Inflammatory macrophage (primary cell): Measurements from ENCODE around the gene JAZF1.
"Not testable (repeated sequence)": the region's sequence is repeated elsewhere in the genome, so short reads cannot be mapped to it uniquely, and the experiment has no call there.

Experiments
- DNase-seq, 2 donors: peaks; one replicate each; pipeline ENCODE4 v3.0.0-alpha.2; 2020 to 2022

JAZF1 gene

GRCh38 chr7:27906385-27907091 is 274.1 kb downstream of the JAZF1 start:
- DNase-seq = no peak

DNA sequence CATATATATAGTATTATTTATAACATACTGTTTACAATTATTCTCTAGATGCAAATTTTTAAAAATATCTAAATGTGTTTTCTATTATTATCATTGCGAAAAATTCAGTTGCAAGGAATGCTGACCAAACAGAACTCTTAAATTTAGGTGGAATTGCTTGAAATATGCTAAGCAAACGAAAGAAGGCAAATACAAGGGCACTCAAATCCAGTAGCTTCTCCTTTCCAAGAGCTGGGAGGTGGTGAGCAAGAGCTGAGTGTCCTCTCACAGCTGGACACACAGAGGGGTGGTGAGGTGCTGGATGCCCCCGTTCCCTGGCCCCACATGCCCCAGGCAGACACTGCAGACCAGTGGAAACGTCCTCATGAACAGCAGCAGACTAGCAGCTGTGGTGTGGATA is 274.6 kb downstream of the JAZF1 start:
- no peak for DNase-seq

- peak; percentile 83 to 92 for DNase-seq
Measured at GRCh38 chr7:27901028-27901760, 279.4 kb downstream of the JAZF1 start.

DNA sequence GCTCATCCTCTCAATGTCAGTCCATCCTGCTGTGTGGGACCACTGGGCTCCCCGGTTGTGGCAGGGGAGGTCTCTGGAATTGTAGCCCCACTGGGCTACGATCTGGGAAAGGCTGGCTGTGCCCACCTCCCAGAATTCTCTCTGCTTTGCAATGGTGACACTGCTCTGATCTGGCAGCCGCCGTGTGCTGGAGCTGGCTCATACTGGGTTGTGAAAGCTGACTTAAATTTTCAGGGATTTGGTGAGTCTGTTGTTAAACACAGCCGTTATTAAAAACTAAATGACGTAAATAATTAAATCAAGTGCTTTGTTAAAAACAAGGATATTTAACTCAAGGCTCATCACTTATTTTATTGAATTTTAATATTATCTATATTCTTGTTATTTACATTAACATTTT is 280.6 kb downstream of the JAZF1 start:
- DNase-seq = no peak

DNA sequence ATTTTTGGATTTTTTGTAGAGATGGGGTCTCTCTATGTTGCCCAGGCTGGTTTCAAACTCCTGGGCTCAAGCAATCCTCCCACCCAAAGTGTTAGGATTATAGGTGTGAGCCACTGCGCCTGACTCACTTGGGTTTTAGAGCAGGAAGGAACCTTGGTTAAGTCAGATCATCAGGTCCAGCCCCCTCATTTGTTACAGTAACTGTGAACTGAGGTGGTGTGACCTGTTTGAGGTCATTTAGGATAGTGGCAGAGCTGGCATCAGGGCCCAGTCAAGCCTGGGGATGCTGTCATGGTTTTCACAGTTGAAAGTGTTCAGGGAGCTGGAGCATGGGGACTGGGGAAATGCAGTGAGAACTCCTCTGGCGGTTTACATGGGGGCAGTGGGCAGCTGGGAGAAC is 281.0 kb downstream of the JAZF1 start:
- DNase-seq = peak in 1 of 2 donors; percentile 25

- no peak for DNase-seq
Measured at GRCh38 chr7:27897441-27897847, 283.2 kb downstream of the JAZF1 start.

- DNase-seq = no peak
Measured at GRCh38 chr7:27897001-27897400, 283.6 kb downstream of the JAZF1 start.

- peak; percentile 63 to 67 for DNase-seq
Measured at GRCh38 chr7:27895551-27895950, 285.0 kb downstream of the JAZF1 start.

- DNase-seq = no peak
Measured at GRCh38 chr7:27890205-27890849, 290.3 kb downstream of the JAZF1 start.

DNA sequence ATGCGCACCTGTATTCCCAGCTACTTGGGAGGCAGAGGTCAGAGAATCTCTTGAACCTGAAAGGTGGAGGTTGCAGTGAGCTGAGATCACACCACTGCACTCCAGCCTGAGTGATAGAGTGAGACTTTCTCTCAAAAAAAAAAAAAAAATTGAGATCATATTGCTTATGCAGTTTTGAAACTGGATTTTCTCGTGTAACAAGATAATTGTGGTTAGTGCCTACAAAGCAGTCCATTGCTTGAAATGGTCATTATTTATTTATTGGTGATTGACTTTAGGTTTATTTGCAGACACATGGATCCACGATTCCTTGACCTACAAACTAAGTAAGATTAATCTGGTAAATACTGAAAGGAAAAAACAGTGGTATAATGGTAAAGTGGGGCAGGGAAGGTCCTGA is 290.8 kb downstream of the JAZF1 start:
- no peak for DNase-seq

DNA sequence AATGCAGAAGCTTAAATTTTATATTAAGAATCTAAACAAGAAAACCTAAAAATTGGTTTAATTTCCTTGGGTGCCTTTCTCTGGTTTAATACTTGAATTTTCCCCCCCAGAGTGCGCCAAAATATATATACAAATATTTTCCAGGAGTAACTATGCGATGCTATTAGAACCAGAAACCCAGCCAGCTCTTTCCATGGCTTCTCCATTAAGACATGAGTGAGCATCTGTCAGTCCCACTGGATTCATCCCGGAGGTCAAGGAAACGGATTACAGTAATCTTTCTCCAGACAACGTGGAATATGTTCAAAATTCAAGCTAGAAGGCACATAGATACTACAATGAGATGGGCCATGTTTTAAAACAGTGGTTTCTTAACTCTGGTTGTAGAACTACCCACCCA is 291.9 kb downstream of the JAZF1 start:
- no peak for DNase-seq

- DNase-seq = not testable (repeated sequence)
Measured at GRCh38 chr7:27886710-27887109, 293.9 kb downstream of the JAZF1 start.

GRCh38 chr7:27885652-27886051 is 294.9 kb downstream of the JAZF1 start:
- DNase-seq = no peak

GRCh38 chr7:27883696-27884095 is 296.9 kb downstream of the JAZF1 start:
- no peak for DNase-seq

DNA sequence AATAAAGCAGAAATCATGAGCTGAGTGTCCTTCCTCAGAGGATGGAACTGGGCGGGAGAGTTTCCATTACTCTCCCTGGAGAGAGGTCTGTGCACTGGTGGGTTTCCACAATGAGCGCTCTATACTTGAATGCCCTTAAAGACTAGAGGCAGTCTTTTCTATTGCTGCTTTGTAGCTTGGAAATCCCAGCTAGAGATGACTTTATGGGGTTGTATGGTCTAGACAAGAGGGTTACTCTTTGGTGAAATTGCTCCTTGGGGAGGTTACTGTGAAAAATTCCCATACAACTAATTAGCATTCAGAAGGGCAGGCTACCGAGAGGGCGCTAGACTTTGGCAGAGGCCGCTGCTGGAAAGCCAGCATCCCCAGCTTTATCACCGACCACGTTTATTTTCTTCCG is 303.8 kb downstream of the JAZF1 start:
- DNase-seq = no peak

- DNase-seq = no peak
Measured at GRCh38 chr7:27875832-27876231, 304.8 kb downstream of the JAZF1 start.

DNA sequence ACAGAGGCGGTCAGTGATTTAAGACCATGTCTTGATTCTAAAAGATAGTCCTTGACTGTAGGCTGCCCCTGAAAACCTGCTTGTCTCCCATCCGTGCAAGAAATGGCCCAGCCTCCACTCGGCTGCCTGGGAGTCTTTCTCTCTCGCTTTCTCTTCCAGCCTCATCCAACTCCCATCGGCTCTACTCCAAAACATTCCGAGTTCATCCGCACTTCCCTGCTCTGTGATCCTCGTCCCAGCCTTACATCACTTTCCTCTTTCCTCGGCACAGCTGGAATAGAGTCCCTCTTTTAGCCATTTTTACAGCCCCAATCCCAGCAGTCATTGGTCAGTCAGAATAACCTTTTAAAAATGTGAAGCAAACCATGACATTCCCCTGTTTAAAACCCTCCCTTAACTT is 305.5 kb downstream of the JAZF1 start:
- no peak for DNase-seq

GRCh38 chr7:27873981-27874957 is 306.3 kb downstream of the JAZF1 start:
- no peak for DNase-seq

DNA sequence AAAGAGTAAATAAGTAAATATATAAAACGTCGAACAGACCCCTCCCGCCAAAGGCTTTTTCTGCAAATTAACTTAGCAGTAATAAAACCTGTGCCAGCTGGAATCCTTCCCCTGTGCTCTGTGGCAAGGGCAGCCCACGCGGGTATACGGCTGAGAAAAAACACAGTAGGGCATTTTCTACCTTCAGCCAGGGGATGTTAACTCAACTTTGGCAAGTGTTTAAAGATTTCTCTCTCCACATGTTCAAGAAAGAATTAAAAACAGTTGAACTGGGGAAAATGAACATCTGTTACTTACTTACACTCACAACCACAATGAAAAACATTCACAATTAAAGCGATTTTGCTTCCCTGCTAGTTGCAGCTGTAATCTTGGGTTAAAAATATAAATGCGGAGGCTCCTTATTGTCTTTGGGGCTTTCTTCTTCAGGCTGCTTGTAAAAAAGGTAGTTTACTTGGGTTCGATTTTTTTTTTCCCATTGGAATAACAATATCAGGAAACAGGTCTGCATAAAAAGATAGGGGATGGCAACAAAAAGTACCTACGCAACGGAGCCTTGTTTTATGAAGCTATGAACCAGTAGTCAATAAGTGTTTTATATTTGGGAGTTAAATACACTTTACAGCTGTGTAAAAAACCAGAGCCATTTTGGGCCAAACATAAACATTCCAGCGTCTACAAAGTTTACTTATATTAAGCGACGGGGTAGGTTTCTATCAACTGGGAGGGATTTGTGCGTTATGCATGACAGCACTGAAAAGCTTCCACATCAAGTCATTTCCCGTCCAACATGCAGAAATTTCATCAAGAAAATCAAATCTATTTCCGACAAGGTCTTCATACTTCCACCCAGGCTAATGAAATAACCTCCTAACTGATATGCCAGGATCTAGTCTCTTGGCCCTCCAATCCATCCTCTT is 308.0 kb downstream of the JAZF1 start:
- DNase-seq = no peak

- no peak for DNase-seq
Measured at GRCh38 chr7:27871866-27872265, 308.7 kb downstream of the JAZF1 start.

DNA sequence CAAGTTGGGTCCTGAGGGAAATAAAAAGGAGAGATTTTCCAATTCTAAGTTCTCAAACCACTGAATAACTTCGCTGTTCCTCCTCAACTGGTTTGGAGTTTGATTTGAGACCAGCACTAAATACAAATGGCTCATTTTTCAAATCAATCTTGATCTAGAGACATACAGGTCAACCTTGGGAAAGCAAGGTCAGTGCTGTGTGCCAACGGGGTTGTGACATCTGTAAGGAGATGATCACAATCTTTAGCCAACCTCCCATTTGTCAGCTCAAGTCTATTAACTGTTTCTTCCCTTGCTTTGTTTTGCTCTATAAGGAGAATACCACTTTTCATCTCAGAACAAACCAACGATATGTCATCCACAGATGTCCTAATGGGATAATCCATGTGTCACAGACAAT is 309.5 kb downstream of the JAZF1 start:
- no peak for DNase-seq
